HepG2 (cell line): ENCODE measurements around the gene FOSB. TPM values are rescaled to one million over a fixed set of nuclear protein-coding genes. Genes with fewer than 3 reads are reported as not detected.

Experiments
- BCL3 ChIP-seq: sonication (generic); formaldehyde crosslinking; IDR thresholded peaks from 2 replicates; pipeline ENCODE4 v1.5.1; 2020; ENCODE audit warnings: mild to moderate bottlenecking, missing genetic modification reagents, moderate library complexity
- FUBP1 ChIP-seq: sonication (generic); formaldehyde crosslinking; IDR thresholded peaks from 2 replicates; pipeline ENCODE4 v1.5.1; 2020; ENCODE audit warnings: missing genetic modification reagents, mild to moderate bottlenecking, borderline replicate concordance
- HMG20A ChIP-seq: IDR thresholded peaks from 2 replicates; pipeline ENCODE4 v1.6.1; 2016; ENCODE audit warnings: borderline replicate concordance
- HNF1A ChIP-seq, 2 experiments: sonication (generic) in 1 of 2; formaldehyde crosslinking in 1 of 2; IDR thresholded peaks; 2 replicates each; pipeline versions ENCODE4 v1.4.0 to v1.6.1; 2016 to 2020; ENCODE audit warnings: borderline replicate concordance in 1 of 2, low read depth in 1 of 2, mild to moderate bottlenecking in 1 of 2, missing genetic modification reagents in 1 of 2
- MYC ChIP-seq: sonication (generic); formaldehyde crosslinking; IDR thresholded peaks from 2 replicates; pipeline ENCODE4 v1.9.0; 2021; ENCODE audit warnings: missing genetic modification reagents, borderline replicate concordance
- NCOA5 ChIP-seq: sonication (generic); formaldehyde crosslinking; IDR thresholded peaks from 2 replicates; pipeline ENCODE4 v1.4.0; 2020; ENCODE audit warnings: missing genetic modification reagents
- NFIB ChIP-seq: sonication (generic); formaldehyde crosslinking; IDR thresholded peaks from 2 replicates; pipeline ENCODE4 v1.9.0; 2021; ENCODE audit warnings: missing genetic modification reagents, mild to moderate bottlenecking, borderline replicate concordance
- NR3C1 ChIP-seq: sonication (generic); formaldehyde crosslinking; IDR thresholded peaks from 2 replicates; pipeline ENCODE4 v1.4.0; 2020; ENCODE audit warnings: missing genetic modification reagents
- PAWR ChIP-seq: sonication (generic); formaldehyde crosslinking; IDR thresholded peaks from 2 replicates; pipeline ENCODE4 v1.4.0; 2020; ENCODE audit warnings: missing genetic modification reagents, mild to moderate bottlenecking, borderline replicate concordance
- REPIN1 ChIP-seq: sonication (generic); formaldehyde crosslinking; IDR thresholded peaks from 2 replicates; pipeline ENCODE4 v1.8.0; 2022; ENCODE audit warnings: missing genetic modification reagents, low read depth, mild to moderate bottlenecking, borderline replicate concordance
- ZNF180 ChIP-seq: sonication (generic); formaldehyde crosslinking; IDR thresholded peaks from 2 replicates; pipeline ENCODE4 v1.4.0; 2020; ENCODE audit warnings: low read depth, missing genetic modification reagents, borderline replicate concordance
- ZNF317 ChIP-seq: sonication (generic); formaldehyde crosslinking; IDR thresholded peaks from 2 replicates; pipeline ENCODE4 v1.5.0; 2020; ENCODE audit warnings: mild to moderate bottlenecking, missing genetic modification reagents
- ZNF598 ChIP-seq: sonication (generic); formaldehyde crosslinking; IDR thresholded peaks from 2 replicates; pipeline ENCODE4 v1.5.1; 2020; ENCODE audit warnings: mild to moderate bottlenecking, missing genetic modification reagents, borderline replicate concordance
- ZNF816 ChIP-seq: sonication (generic); formaldehyde crosslinking; IDR thresholded peaks from 2 replicates; pipeline ENCODE4 v1.8.0; 2022; ENCODE audit warnings: missing genetic modification reagents, mild to moderate bottlenecking, borderline replicate concordance
- polyA plus RNA-seq, 8 experiments: library from polyadenylated mRNA; depleted of rRNA in 3 of 8; stranded (reverse) in 7 of 8; unstranded in 1 of 8; fragments of >200 nt; fragmentation: Illumina TruSeq in 4 of 8; extraction: Trizol in 4 of 8; gene quantifications; 2 replicates each; pipeline versions ENCODE4 v1.2.1 to v1.2.3, GENCODE V29; 2011 to 2016; ENCODE audit warnings: low read depth in 4 of 8, missing spikeins in 1 of 8, mixed read lengths in 1 of 8; ENCODE audit not compliant: insufficient read depth in 1 of 8
- total RNA-seq, 5 experiments: library from RNA; depleted of rRNA; stranded (reverse); fragments of >200 nt; fragmentation: Illumina TruSeq; extraction: Trizol; gene quantifications; 2 replicates each; pipeline ENCODE4 v1.2.3, GENCODE V29; 2016; ENCODE audit warnings: low read depth in 1 of 5
- TF ChIP-seq, protein P1 (sequence below): sonication (generic); formaldehyde crosslinking; IDR thresholded peaks from 2 replicates; pipeline ENCODE4 v1.8.1; 2022; ENCODE audit warnings: low read depth, mild to moderate bottlenecking, missing genetic modification reagents
- TF ChIP-seq, protein P2 (sequence below): sonication (generic); formaldehyde crosslinking; IDR thresholded peaks from 2 replicates; pipeline ENCODE4 v1.4.0; 2020; ENCODE audit warnings: missing genetic modification reagents

Gene FOSB
- total and polyA plus RNA-seq, 2 of the 13 experiments (the other 11 are each of a cell fraction or from before 2014, with no cell fraction given), result 2.8 to 6.0 TPM

DNA sequence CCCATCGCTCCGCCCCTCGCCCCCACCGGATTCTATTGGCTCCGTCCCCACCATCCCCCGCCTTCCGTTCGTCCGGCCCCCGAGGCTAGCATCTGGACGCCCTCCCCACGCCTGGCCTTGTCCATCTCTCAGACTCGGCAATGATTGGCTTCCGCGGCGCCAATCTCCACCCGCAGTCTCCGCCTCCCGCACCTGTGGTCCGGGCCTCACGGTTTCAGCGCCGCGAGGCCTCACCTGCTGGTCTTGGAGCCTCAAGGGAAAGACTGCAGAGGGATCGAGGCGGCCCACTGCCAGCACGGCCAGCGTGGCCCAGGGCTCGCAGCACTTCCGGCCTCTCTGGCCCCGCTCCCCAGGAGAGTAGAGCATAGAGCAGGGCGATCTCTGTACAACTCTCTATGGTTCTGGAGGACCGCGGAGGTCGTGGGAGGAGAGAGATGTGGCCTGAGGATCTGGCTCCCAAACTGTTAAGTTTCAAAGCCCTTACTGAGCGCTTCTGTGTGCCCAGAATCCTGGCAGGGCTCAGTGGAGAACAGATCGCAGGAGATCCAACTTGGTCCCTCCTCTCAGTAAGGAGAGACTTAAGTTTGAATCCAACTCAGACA, 44.1 kb upstream of the FOSB start, which contains the start of gene ERCC1 (continued):
- TF ChIP-seq ZNF816 (no peak; the same call in 1 of the 2 replicates), FUBP1 (CRISPR knock-in tag) (no peak), MYC (CRISPR knock-in tag) (peak; percentile 93), HNF1A (IDR thresholded peaks at IDR 0.05; ENCODE audit: low read depth) (no peak; the same call in 1 of the 2 replicates), HNF1A (CRISPR knock-in tag; IDR thresholded peaks at IDR 0.05; ENCODE audit: borderline replicate concordance) (peak; percentile 81), NR3C1 (CRISPR knock-in tag) (no peak), HMG20A (CRISPR knock-in tag) (no peak; the same call in 1 of the 2 replicates), ZNF180 (CRISPR knock-in tag) (no peak), ZNF598 (CRISPR knock-in tag) (0 out of 2 replicates have a peak, but pooled peaks have one; percentile 49), BCL3 (CRISPR knock-in tag) (peak; percentile 72; the same call in 1 of the 2 replicates), PAWR (no peak), ZNF317 (CRISPR knock-in tag) (peak; percentile 82), REPIN1 (CRISPR knock-in tag) (peak; percentile 75; the same call in 1 of the 2 replicates), NCOA5 (no peak), NFIB (CRISPR knock-in tag) (no peak)
- TF ChIP-seq, protein P1, sequence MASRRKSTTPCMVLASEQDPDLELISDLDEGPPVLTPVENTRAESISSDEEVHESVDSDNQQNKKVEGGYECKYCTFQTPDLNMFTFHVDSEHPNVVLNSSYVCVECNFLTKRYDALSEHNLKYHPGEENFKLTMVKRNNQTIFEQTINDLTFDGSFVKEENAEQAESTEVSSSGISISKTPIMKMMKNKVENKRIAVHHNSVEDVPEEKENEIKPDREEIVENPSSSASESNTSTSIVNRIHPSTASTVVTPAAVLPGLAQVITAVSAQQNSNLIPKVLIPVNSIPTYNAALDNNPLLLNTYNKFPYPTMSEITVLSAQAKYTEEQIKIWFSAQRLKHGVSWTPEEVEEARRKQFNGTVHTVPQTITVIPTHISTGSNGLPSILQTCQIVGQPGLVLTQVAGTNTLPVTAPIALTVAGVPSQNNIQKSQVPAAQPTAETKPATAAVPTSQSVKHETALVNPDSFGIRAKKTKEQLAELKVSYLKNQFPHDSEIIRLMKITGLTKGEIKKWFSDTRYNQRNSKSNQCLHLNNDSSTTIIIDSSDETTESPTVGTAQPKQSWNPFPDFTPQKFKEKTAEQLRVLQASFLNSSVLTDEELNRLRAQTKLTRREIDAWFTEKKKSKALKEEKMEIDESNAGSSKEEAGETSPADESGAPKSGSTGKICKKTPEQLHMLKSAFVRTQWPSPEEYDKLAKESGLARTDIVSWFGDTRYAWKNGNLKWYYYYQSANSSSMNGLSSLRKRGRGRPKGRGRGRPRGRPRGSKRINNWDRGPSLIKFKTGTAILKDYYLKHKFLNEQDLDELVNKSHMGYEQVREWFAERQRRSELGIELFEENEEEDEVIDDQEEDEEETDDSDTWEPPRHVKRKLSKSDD (CRISPR knock-in tag), result 0 out of 2 replicates have a peak, but pooled peaks have one; percentile 80
- TF ChIP-seq, protein P2, sequence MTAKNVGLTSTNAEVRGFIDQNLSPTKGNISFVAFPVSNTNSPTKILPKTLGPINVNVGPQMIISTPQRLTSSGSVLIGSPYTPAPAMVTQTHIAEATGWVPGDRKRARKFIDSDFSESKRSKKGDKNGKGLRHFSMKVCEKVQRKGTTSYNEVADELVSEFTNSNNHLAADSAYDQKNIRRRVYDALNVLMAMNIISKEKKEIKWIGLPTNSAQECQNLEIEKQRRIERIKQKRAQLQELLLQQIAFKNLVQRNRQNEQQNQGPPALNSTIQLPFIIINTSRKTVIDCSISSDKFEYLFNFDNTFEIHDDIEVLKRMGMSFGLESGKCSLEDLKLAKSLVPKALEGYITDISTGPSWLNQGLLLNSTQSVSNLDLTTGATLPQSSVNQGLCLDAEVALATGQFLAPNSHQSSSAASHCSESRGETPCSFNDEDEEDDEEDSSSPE (CRISPR knock-in tag), result peak; percentile 77; the same call in 1 of the 2 replicates
